H9 (cell line): Measurements from ENCODE around the gene HS1BP3. TPM values are rescaled to one million over a fixed set of nuclear protein-coding genes. Genes with fewer than 3 reads are reported as not detected.

ENCODE experiments used
- DNase-seq: peaks from one replicate; pipeline ENCODE4 v3.0.0-alpha.2; 2017
- H2AFZ ChIP-seq: one replicate; pipeline ENCODE4 v1.6.1; 2013; ENCODE audit warnings: mild to moderate bottlenecking, low read length, control low read depth, moderate library complexity
- H2AK5ac ChIP-seq: 2 replicates; pipeline ENCODE4 v1.6.1; 2013; ENCODE audit warnings: low read length, control low read depth, mixed read lengths; ENCODE audit not compliant: insufficient read length
- H2BK120ac ChIP-seq: one replicate; pipeline ENCODE4 v1.6.1; 2013; ENCODE audit warnings: low read depth, mild to moderate bottlenecking, low read length, control low read depth, inconsistent platforms; ENCODE audit not compliant: poor library complexity, severe bottlenecking
- H2BK12ac ChIP-seq: 2 replicates; pipeline ENCODE4 v1.6.1; 2013; ENCODE audit warnings: low read length, control low read depth, mixed read lengths, low read depth; ENCODE audit not compliant: insufficient read length
- H2BK15ac ChIP-seq: 2 replicates; pipeline ENCODE4 v1.6.1; 2013; ENCODE audit warnings: low read depth, low read length, control low read depth
- H2BK20ac ChIP-seq: one replicate; pipeline ENCODE4 v1.6.1; 2013; ENCODE audit warnings: low read depth, mild to moderate bottlenecking, low read length, control low read depth, inconsistent platforms; ENCODE audit not compliant: poor library complexity, severe bottlenecking
- H2BK5ac ChIP-seq: 2 replicates; pipeline ENCODE4 v1.6.1; 2013; ENCODE audit warnings: low read length, control low read depth, mixed read lengths; ENCODE audit not compliant: insufficient read length
- H3K14ac ChIP-seq: 2 replicates; pipeline ENCODE4 v1.6.1; 2013; ENCODE audit warnings: low read length, control low read depth; ENCODE audit not compliant: insufficient read depth
- H3K18ac ChIP-seq: 2 replicates; pipeline ENCODE4 v1.6.1; 2013; ENCODE audit warnings: low read depth, mild to moderate bottlenecking, mixed read lengths, low read length, control low read depth; ENCODE audit not compliant: insufficient read length
- H3K23ac ChIP-seq: 2 replicates; pipeline ENCODE4 v1.6.1; 2013; ENCODE audit warnings: low read length, control low read depth, mixed read lengths, low read depth; ENCODE audit not compliant: insufficient read length
- H3K23me2 ChIP-seq: 2 replicates; pipeline ENCODE4 v1.6.1; 2013; ENCODE audit warnings: low read depth, mild to moderate bottlenecking, mixed read lengths, low read length, control low read depth; ENCODE audit not compliant: insufficient read length, poor library complexity, severe bottlenecking
- H3K27ac ChIP-seq: 2 replicates; pipeline ENCODE4 v1.5.1; 2013; ENCODE audit warnings: low read length, control low read depth, mixed read lengths, low read depth; ENCODE audit not compliant: insufficient read length
- H3K27me3 ChIP-seq: 2 replicates; pipeline ENCODE4 v1.6.1; 2013; ENCODE audit warnings: low read length, control low read depth, inconsistent platforms; ENCODE audit not compliant: insufficient read depth
- H3K4ac ChIP-seq: 2 replicates; pipeline ENCODE4 v1.6.1; 2013; ENCODE audit warnings: low read depth, mild to moderate bottlenecking, control low read depth, inconsistent platforms, low read length, moderate library complexity
- H3K4me1 ChIP-seq: 2 replicates; pipeline ENCODE4 v1.6.1; 2013; ENCODE audit warnings: low read length, control low read depth, inconsistent platforms; ENCODE audit not compliant: insufficient read depth
- H3K4me2 ChIP-seq: 2 replicates; pipeline ENCODE4 v1.6.1; 2013; ENCODE audit warnings: low read length, control low read depth, mixed read lengths; ENCODE audit not compliant: insufficient read length, insufficient read depth
- H3K56ac ChIP-seq: 2 replicates; pipeline ENCODE4 v1.6.1; 2013; ENCODE audit warnings: low read depth, mild to moderate bottlenecking, mixed read lengths, low read length, control low read depth; ENCODE audit not compliant: insufficient read length
- H3K79me1 ChIP-seq: 2 replicates; pipeline ENCODE4 v1.6.1; 2013; ENCODE audit warnings: low read depth, mild to moderate bottlenecking, moderate library complexity, low read length, control low read depth, inconsistent platforms; ENCODE audit not compliant: insufficient read depth, poor library complexity, severe bottlenecking
- H3K79me2 ChIP-seq: 2 replicates; pipeline ENCODE4 v1.6.1; 2013; ENCODE audit warnings: low read length, control low read depth, inconsistent platforms; ENCODE audit not compliant: insufficient read depth
- H3K9ac ChIP-seq: 2 replicates; pipeline ENCODE4 v1.6.1; 2013; ENCODE audit warnings: low read length, control low read depth, mixed read lengths; ENCODE audit not compliant: insufficient read length; ENCODE audit errors: extremely low read depth
- H3K9me3 ChIP-seq: one replicate; pipeline ENCODE4 v1.6.1; 2013; ENCODE audit warnings: low read depth, low read length, inconsistent platforms; ENCODE audit not compliant: control insufficient read depth
- H3T11ph ChIP-seq: one replicate; pipeline ENCODE4 v1.6.1; 2013; ENCODE audit warnings: mild to moderate bottlenecking, low read length, control low read depth, inconsistent platforms
- H4K20me1 ChIP-seq: one replicate; pipeline ENCODE4 v1.6.1; 2013; ENCODE audit not compliant: control insufficient read depth, insufficient read length, insufficient read depth
- H4K5ac ChIP-seq: 2 replicates; pipeline ENCODE4 v1.6.1; 2013; ENCODE audit warnings: low read depth, mild to moderate bottlenecking, mixed read lengths, low read length, control low read depth; ENCODE audit not compliant: insufficient read length
- H4K8ac ChIP-seq: replicated peaks from 2 replicates; pipeline ENCODE4 v1.6.1; 2013; ENCODE audit warnings: low read length, control low read depth, mixed read lengths, low read depth; ENCODE audit not compliant: insufficient read length
- H4K91ac ChIP-seq: 2 replicates; pipeline ENCODE4 v1.6.1; 2013; ENCODE audit warnings: low read depth, mild to moderate bottlenecking, moderate library complexity, mixed read lengths, low read length, control low read depth; ENCODE audit not compliant: insufficient read length
- H3K27ac Mint-ChIP-seq, 3 experiments: 2 replicates in 2 of 3; 3 replicates in 1 of 3; pipeline ENCODE4 v1.8.0; 2020 to 2021; ENCODE audit warnings: mixed read lengths in 3 of 3, mild to moderate bottlenecking in 1 of 3, moderate library complexity in 1 of 3
- H3K27me3 Mint-ChIP-seq: 2 replicates; pipeline ENCODE4 v1.8.0; 2021; ENCODE audit warnings: low read depth, mild to moderate bottlenecking, moderate library complexity, mixed read lengths
- H3K36me3 Mint-ChIP-seq, 3 experiments: 2 replicates in 2 of 3; 3 replicates in 1 of 3; pipeline ENCODE4 v1.8.0; 2020 to 2021; ENCODE audit warnings: low read depth in 3 of 3, mixed read lengths in 3 of 3; ENCODE audit not compliant: insufficient read depth in 1 of 3
- H3K4me1 Mint-ChIP-seq, 2 experiments: 2 replicates each; pipeline ENCODE4 v1.8.0; 2020; ENCODE audit warnings: mixed read lengths in 2 of 2
- H3K4me3 Mint-ChIP-seq, 2 experiments: 2 replicates in 1 of 2; 3 replicates in 1 of 2; pipeline ENCODE4 v1.8.0; 2020 to 2021; ENCODE audit warnings: mild to moderate bottlenecking in 2 of 2, mixed read lengths in 2 of 2, moderate library complexity in 1 of 2
- H3K9me3 Mint-ChIP-seq, 2 experiments: 2 replicates in 1 of 2; 3 replicates in 1 of 2; pipeline ENCODE4 v1.8.0; 2020; ENCODE audit warnings: mild to moderate bottlenecking in 2 of 2, mixed read lengths in 2 of 2, moderate library complexity in 1 of 2
- WGBS: extraction: QIAGEN DNeasy Blood & Tissue Kit; methylation state at CpG from one replicate; pipeline ENCODE4 v1.1.7; 2013; ENCODE audit warnings: missing lambda C conversion rate, low lambda C conversion rate, mixed read lengths; ENCODE audit not compliant: insufficient read length; ENCODE audit errors: extremely low coverage; 5-methylcytosine and 5-hydroxymethylcytosine counted together
- total RNA-seq: library from RNA; stranded (reverse); gene quantifications from 2 replicates; pipeline ENCODE4 v1.2.1, GENCODE V29; 2021
- TF ChIP-seq, protein P1 (sequence below): fragments of 200-600 bp; sonication (generic); conservative IDR thresholded peaks from 3 replicates; pipeline ENCODE4 v1.8.0; 2021; ENCODE audit warnings: antibody characterized with exemption, mild to moderate bottlenecking

Gene HS1BP3
- total RNA-seq, 1 experiment from 2014 or later = 11.1 TPM

DNA sequence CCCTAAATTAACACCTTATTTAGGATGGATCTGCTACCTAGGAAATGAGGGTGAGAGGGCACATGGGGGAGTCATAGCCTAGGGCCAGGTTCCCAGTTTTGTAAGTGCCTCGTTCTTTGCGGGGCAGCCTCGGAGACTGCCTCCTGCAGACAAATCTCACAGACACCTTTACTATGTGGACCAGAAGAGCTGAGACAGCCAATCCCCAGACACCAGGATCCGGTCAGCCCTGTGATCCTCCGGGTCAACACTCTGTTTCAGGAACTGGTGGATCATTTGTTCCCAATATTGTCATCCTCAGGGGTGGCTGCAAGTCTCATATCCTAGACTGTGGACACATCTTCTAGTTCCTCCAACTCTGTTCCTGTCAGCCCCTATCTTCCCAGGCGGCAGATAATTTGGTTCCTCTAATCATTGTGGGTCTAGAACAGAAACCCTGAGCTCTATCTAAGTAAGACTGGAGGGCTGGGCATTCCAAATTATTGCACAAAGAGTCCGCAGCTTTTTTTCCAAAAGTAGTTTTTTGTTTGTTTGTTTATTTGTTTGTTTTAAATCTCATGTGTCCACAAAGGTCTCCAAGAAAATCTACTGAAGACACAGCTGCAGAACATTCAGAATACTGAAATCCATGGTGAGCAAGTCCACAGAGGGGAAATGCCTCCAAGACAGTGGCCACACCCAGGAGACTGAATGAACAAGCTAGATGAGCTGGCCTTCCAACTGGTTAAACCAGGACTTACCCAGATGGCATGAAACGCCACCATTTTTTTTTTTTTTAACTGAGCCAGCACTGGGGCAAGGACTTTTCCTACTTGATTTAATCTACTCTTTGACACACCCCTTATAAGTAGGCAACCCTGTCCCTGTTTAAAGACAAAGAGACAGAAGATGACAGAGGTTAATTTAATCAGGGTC is 9.9 kb upstream of the HS1BP3 start:
- Histone ChIP-seq H3K9me3 (no peaks in the 10 kb centered on the region), H3K79me1 (no peaks in the 10 kb centered on the region), H3K27ac (no peak overlapping the region), H2AK5ac (no peak overlapping the region), H3K4me1 (no peaks in the 10 kb centered on the region), H2BK20ac (no peak overlapping the region), H3K27me3 (peaks cover 37% of the 10 kb centered on the region), H4K5ac (no peak overlapping the region), H3K4ac (no peak overlapping the region), H3K14ac (no peak overlapping the region), H2BK12ac (no peak overlapping the region), H4K8ac (no peak overlapping the region), H3K9ac (no peak overlapping the region), H3K56ac (no peak overlapping the region), H2BK5ac (no peak overlapping the region), H3K23ac (no peak overlapping the region), H3T11ph (no peak overlapping the region), H3K4me2 (no peak overlapping the region), H3K23me2 (peaks cover 4% of the 10 kb centered on the region), H3K18ac (no peak overlapping the region), H2AFZ (no peak overlapping the region), H2BK15ac (no peak overlapping the region), H2BK120ac (no peak overlapping the region), H3K79me2 (no peaks in the 10 kb centered on the region), H4K91ac (no peak overlapping the region), H4K20me1 (no peaks in the 10 kb centered on the region)
- Mint-ChIP-seq H3K27me3 (peaks cover 84% of the 10 kb centered on the region), H3K36me3 (no peaks in the 10 kb centered on the region), H3K4me1 (peaks cover 10 to 35% of the 10 kb centered on the region in 2 experiments), H3K27ac (no peak overlapping the region), H3K9me3 (no peaks in the 10 kb centered on the region; a peak in 1 of 5 replicates), H3K4me3 (no peak overlapping the region)
- no CpG with 5 or more reads among the region's 8 CpGs for WGBS
- DNase-seq = no peak
- TF ChIP-seq, protein P1, sequence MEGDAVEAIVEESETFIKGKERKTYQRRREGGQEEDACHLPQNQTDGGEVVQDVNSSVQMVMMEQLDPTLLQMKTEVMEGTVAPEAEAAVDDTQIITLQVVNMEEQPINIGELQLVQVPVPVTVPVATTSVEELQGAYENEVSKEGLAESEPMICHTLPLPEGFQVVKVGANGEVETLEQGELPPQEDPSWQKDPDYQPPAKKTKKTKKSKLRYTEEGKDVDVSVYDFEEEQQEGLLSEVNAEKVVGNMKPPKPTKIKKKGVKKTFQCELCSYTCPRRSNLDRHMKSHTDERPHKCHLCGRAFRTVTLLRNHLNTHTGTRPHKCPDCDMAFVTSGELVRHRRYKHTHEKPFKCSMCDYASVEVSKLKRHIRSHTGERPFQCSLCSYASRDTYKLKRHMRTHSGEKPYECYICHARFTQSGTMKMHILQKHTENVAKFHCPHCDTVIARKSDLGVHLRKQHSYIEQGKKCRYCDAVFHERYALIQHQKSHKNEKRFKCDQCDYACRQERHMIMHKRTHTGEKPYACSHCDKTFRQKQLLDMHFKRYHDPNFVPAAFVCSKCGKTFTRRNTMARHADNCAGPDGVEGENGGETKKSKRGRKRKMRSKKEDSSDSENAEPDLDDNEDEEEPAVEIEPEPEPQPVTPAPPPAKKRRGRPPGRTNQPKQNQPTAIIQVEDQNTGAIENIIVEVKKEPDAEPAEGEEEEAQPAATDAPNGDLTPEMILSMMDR = no peak
